ENCODE data around the gene TMEM117.
"Not testable (repeated sequence)": the region's sequence is repeated elsewhere in the genome, so short reads cannot be mapped to it uniquely, and the experiment has no call there.

Gene TMEM117

GRCh38 chr12:44031472-44032185, 195.7 kb downstream of the TMEM117 start:
- DNase-seq, result no peak

- DNase-seq, result no peak
Observed at GRCh38 chr12:44034906-44035305, 199.0 kb downstream of the TMEM117 start.

- no peak for DNase-seq
Observed at GRCh38 chr12:44036875-44037443, 201.1 kb downstream of the TMEM117 start.

GRCh38 chr12:44038411-44038810, 202.5 kb downstream of the TMEM117 start:
- DNase-seq, result no peak

- not testable (repeated sequence) for DNase-seq
Observed at GRCh38 chr12:44044491-44044890, 208.6 kb downstream of the TMEM117 start.

- no peak for DNase-seq
Observed at GRCh38 chr12:44046732-44047417, 211.0 kb downstream of the TMEM117 start.

- DNase-seq, result no peak
Observed at GRCh38 chr12:44052554-44052953, 216.7 kb downstream of the TMEM117 start.

- DNase-seq, result peak in 1 of 2 experiments; percentile 9
Observed at GRCh38 chr12:44053549-44054127, 217.8 kb downstream of the TMEM117 start.

GRCh38 chr12:44054281-44054680, 218.4 kb downstream of the TMEM117 start:
- no peak for DNase-seq

GRCh38 chr12:44058366-44058765, 222.5 kb downstream of the TMEM117 start:
- no peak for DNase-seq

GRCh38 chr12:44059476-44059875, 223.6 kb downstream of the TMEM117 start:
- DNase-seq, result no peak

GRCh38 chr12:44063671-44064070, 227.8 kb downstream of the TMEM117 start:
- DNase-seq, result no peak

- peak in 1 of 2 experiments; percentile 56 for DNase-seq
Observed at GRCh38 chr12:44076871-44077270, 241.0 kb downstream of the TMEM117 start.

- DNase-seq, result no peak
Observed at GRCh38 chr12:44077294-44077693, 241.4 kb downstream of the TMEM117 start.

- DNase-seq, result no peak
Observed at GRCh38 chr12:44078273-44078672, 242.4 kb downstream of the TMEM117 start.

GRCh38 chr12:44088647-44089046, 252.8 kb downstream of the TMEM117 start:
- peak in 1 of 2 experiments; percentile 26 for DNase-seq

- DNase-seq, result no peak
Observed at GRCh38 chr12:44091948-44092606, 256.2 kb downstream of the TMEM117 start.

GRCh38 chr12:44098786-44099185, 262.9 kb downstream of the TMEM117 start:
- DNase-seq, result peak in 1 of 2 experiments; percentile 51

GRCh38 chr12:44099486-44099885, 263.6 kb downstream of the TMEM117 start:
- DNase-seq, result no peak

- DNase-seq, result no peak
Observed at GRCh38 chr12:44100264-44100663, 264.4 kb downstream of the TMEM117 start.

- DNase-seq, result no peak
Observed at GRCh38 chr12:44101475-44101874, 265.6 kb downstream of the TMEM117 start.

GRCh38 chr12:44114906-44115305, 279.0 kb downstream of the TMEM117 start:
- DNase-seq, result no peak

GRCh38 chr12:44117337-44117736, 281.5 kb downstream of the TMEM117 start:
- DNase-seq, result no peak
